Measurements from ENCODE around the gene TRAPPC3L.

TRAPPC3L gene

GRCh38 chr6:116553451-116553850 is 8.0 kb upstream of the TRAPPC3L start, which contains the start of gene CALHM4:
CALHM4 (plus strand) TSS chr6:116553751; CDS start chr6:116553794, 43 bp downstream.
- Histone ChIP-seq H4K8ac (ENCODE audit: low read length) (no peak within 1 kb of the TSS), H3K9me3 (ENCODE audit: control insufficient read depth, low read length) (no peaks in the 10 kb centered on the region), H4K91ac (ENCODE audit: low read length) (no peak within 1 kb of the TSS), H3K4me1 (ENCODE audit: control insufficient read depth, insufficient read depth, low read depth, low read length) (peaks cover 6% of the 10 kb centered on the region), H3K36me3 (ENCODE audit: control insufficient read depth in 1 of 2, insufficient read depth in 2 of 2, low read depth in 1 of 2, low read length in 2 of 2) (no peaks in the 10 kb centered on the region), H3K79me1 (replicated peaks; ENCODE audit: low read length, poor library complexity, severe bottlenecking) (no peaks in the 10 kb centered on the region), H3K4me3 (ENCODE audit: insufficient read depth in 1 of 2, low read depth in 1 of 2, low read length in 2 of 2) (peak within 1 kb of the TSS in 1 of 2 experiments; percentile 6), H3K4ac (ENCODE audit: low read depth in 1 of 2, low read length in 2 of 2) (no peak within 1 kb of the TSS), H3K27ac (ENCODE audit: low read length, poor library complexity, severe bottlenecking) (no peak within 1 kb of the TSS), H3K4me2 (ENCODE audit: low read length, poor library complexity, severe bottlenecking) (no peak within 1 kb of the TSS), H2BK120ac (ENCODE audit: low read depth, low read length) (no peak within 1 kb of the TSS), H2BK12ac (ENCODE audit: low read length in 2 of 2) (no peak within 1 kb of the TSS), H3K18ac (ENCODE audit: low read depth in 1 of 2, low read length in 2 of 2) (no peak within 1 kb of the TSS), H2AK5ac (ENCODE audit: low read length, severe bottlenecking) (no peak within 1 kb of the TSS), H2AFZ (ENCODE audit: low read depth, low read length) (no peak within 1 kb of the TSS), H3K23ac (ENCODE audit: low read length in 2 of 2) (no peak within 1 kb of the TSS), H2BK15ac (ENCODE audit: low read depth, poor library complexity, severe bottlenecking) (no peak within 1 kb of the TSS), H3K9ac (ENCODE audit: low read length) (no peak within 1 kb of the TSS), H2BK5ac (ENCODE audit: low read depth, low read length, poor library complexity, severe bottlenecking) (no peak within 1 kb of the TSS), H3K14ac (ENCODE audit: low read length in 2 of 2) (no peak within 1 kb of the TSS), H3K27me3 (ENCODE audit: control insufficient read depth in 1 of 2, insufficient read depth in 1 of 2, low read length in 2 of 2) (no peaks in the 10 kb centered on the region)
- DNase-seq: no peak

GRCh38 chr6:116550796-116551195 is 5.3 kb upstream of the TRAPPC3L start:
- no peak overlapping the region for H3K4me2 ChIP-seq (ENCODE audit: low read length, poor library complexity, severe bottlenecking)
- no peak overlapping the region for H4K8ac ChIP-seq (ENCODE audit: low read length)
- no peak overlapping the region for H4K91ac ChIP-seq (ENCODE audit: low read length)
- no peak overlapping the region for H3K9ac ChIP-seq (ENCODE audit: low read length)
- no peak overlapping the region for H2BK15ac ChIP-seq (ENCODE audit: low read depth, poor library complexity, severe bottlenecking)
- H3K79me1 ChIP-seq (replicated peaks; ENCODE audit: low read length, poor library complexity, severe bottlenecking): no peaks in the 10 kb centered on the region
- H3K4me3 ChIP-seq (ENCODE audit: insufficient read depth in 1 of 2, low read depth in 1 of 2, low read length in 2 of 2): no peak overlapping the region
- H3K4me1 ChIP-seq (ENCODE audit: control insufficient read depth, insufficient read depth, low read depth, low read length): peaks cover 2% of the 10 kb centered on the region
- no peak overlapping the region for H2BK12ac ChIP-seq (ENCODE audit: low read length in 2 of 2)
- no peaks in the 10 kb centered on the region for H3K9me3 ChIP-seq (ENCODE audit: control insufficient read depth, low read length)
- no peak overlapping the region for H2AFZ ChIP-seq (ENCODE audit: low read depth, low read length)
- H3K36me3 ChIP-seq (ENCODE audit: control insufficient read depth in 1 of 2, insufficient read depth in 2 of 2, low read depth in 1 of 2, low read length in 2 of 2): no peaks in the 10 kb centered on the region
- no peak overlapping the region for H3K27ac ChIP-seq (ENCODE audit: low read length, poor library complexity, severe bottlenecking)
- H2BK120ac ChIP-seq (ENCODE audit: low read depth, low read length): no peak overlapping the region
- no peak overlapping the region for H3K23ac ChIP-seq (ENCODE audit: low read length in 2 of 2)
- H3K14ac ChIP-seq (ENCODE audit: low read length in 2 of 2): no peak overlapping the region
- 59% methylated on average over 4 of the region's 4 CpGs for WGBS
- H3K4ac ChIP-seq (ENCODE audit: low read depth in 1 of 2, low read length in 2 of 2): no peak overlapping the region
- no peaks in the 10 kb centered on the region for H3K27me3 ChIP-seq (ENCODE audit: control insufficient read depth in 1 of 2, insufficient read depth in 1 of 2, low read length in 2 of 2)
- no peak overlapping the region for H2BK5ac ChIP-seq (ENCODE audit: low read depth, low read length, poor library complexity, severe bottlenecking)
- no peak overlapping the region for H3K18ac ChIP-seq (ENCODE audit: low read depth in 1 of 2, low read length in 2 of 2)
- no peak overlapping the region for H2AK5ac ChIP-seq (ENCODE audit: low read length, severe bottlenecking)
- no peak for DNase-seq

- Histone ChIP-seq H4K8ac (ENCODE audit: low read length) (no peak overlapping the region), H2BK15ac (ENCODE audit: low read depth, poor library complexity, severe bottlenecking) (no peak overlapping the region), H3K79me1 (replicated peaks; ENCODE audit: low read length, poor library complexity, severe bottlenecking) (no peaks in the 10 kb centered on the region), H3K4me1 (ENCODE audit: control insufficient read depth, insufficient read depth, low read depth, low read length) (no peaks in the 10 kb centered on the region), H3K18ac (ENCODE audit: low read depth in 1 of 2, low read length in 2 of 2) (no peak overlapping the region), H3K9me3 (ENCODE audit: control insufficient read depth, low read length) (no peaks in the 10 kb centered on the region), H2BK12ac (ENCODE audit: low read length in 2 of 2) (no peak overlapping the region), H4K91ac (ENCODE audit: low read length) (no peak overlapping the region), H3K23ac (ENCODE audit: low read length in 2 of 2) (no peak overlapping the region), H2AK5ac (ENCODE audit: low read length, severe bottlenecking) (no peak overlapping the region), H2BK5ac (ENCODE audit: low read depth, low read length, poor library complexity, severe bottlenecking) (no peak overlapping the region), H3K4me3 (ENCODE audit: insufficient read depth in 1 of 2, low read depth in 1 of 2, low read length in 2 of 2) (no peak overlapping the region), H3K36me3 (ENCODE audit: control insufficient read depth in 1 of 2, insufficient read depth in 2 of 2, low read depth in 1 of 2, low read length in 2 of 2) (no peaks in the 10 kb centered on the region), H3K4ac (ENCODE audit: low read depth in 1 of 2, low read length in 2 of 2) (no peak overlapping the region), H2BK120ac (ENCODE audit: low read depth, low read length) (no peak overlapping the region), H3K4me2 (ENCODE audit: low read length, poor library complexity, severe bottlenecking) (no peak overlapping the region), H3K9ac (ENCODE audit: low read length) (no peak overlapping the region), H2AFZ (ENCODE audit: low read depth, low read length) (no peak overlapping the region), H3K14ac (ENCODE audit: low read length in 2 of 2) (no peak overlapping the region), H3K27ac (ENCODE audit: low read length, poor library complexity, severe bottlenecking) (no peak overlapping the region), H3K27me3 (ENCODE audit: control insufficient read depth in 1 of 2, insufficient read depth in 1 of 2, low read length in 2 of 2) (no peaks in the 10 kb centered on the region)
- WGBS: 93% methylated on average over 5 of the region's 6 CpGs
- DNase-seq: no peak
Observed at GRCh38 chr6:116547358-116547757, 1.9 kb upstream of the TRAPPC3L start.

GRCh38 chr6:116543149-116543548 is 2.3 kb downstream of the TRAPPC3L start:
- H2AFZ ChIP-seq (ENCODE audit: low read depth, low read length): no peak overlapping the region
- no peak overlapping the region for H2BK12ac ChIP-seq (ENCODE audit: low read length in 2 of 2)
- no peak overlapping the region for H3K18ac ChIP-seq (ENCODE audit: low read depth in 1 of 2, low read length in 2 of 2)
- H2BK15ac ChIP-seq (ENCODE audit: low read depth, poor library complexity, severe bottlenecking): no peak overlapping the region
- no peaks in the 10 kb centered on the region for H3K36me3 ChIP-seq (ENCODE audit: control insufficient read depth in 1 of 2, insufficient read depth in 2 of 2, low read depth in 1 of 2, low read length in 2 of 2)
- no peak overlapping the region for H3K23ac ChIP-seq (ENCODE audit: low read length in 2 of 2)
- no peak overlapping the region for H2AK5ac ChIP-seq (ENCODE audit: low read length, severe bottlenecking)
- no peaks in the 10 kb centered on the region for H3K4me1 ChIP-seq (ENCODE audit: control insufficient read depth, insufficient read depth, low read depth, low read length)
- H3K27me3 ChIP-seq (ENCODE audit: control insufficient read depth in 1 of 2, insufficient read depth in 1 of 2, low read length in 2 of 2): no peaks in the 10 kb centered on the region
- H4K91ac ChIP-seq (ENCODE audit: low read length): no peak overlapping the region
- no peak overlapping the region for H3K4me3 ChIP-seq (ENCODE audit: insufficient read depth in 1 of 2, low read depth in 1 of 2, low read length in 2 of 2)
- H3K14ac ChIP-seq (ENCODE audit: low read length in 2 of 2): no peak overlapping the region
- H4K8ac ChIP-seq (ENCODE audit: low read length): no peak overlapping the region
- H2BK5ac ChIP-seq (ENCODE audit: low read depth, low read length, poor library complexity, severe bottlenecking): no peak overlapping the region
- H3K27ac ChIP-seq (ENCODE audit: low read length, poor library complexity, severe bottlenecking): no peak overlapping the region
- DNase-seq: no peak
- no peaks in the 10 kb centered on the region for H3K79me1 ChIP-seq (replicated peaks; ENCODE audit: low read length, poor library complexity, severe bottlenecking)
- no peak overlapping the region for H2BK120ac ChIP-seq (ENCODE audit: low read depth, low read length)
- H3K4ac ChIP-seq (ENCODE audit: low read depth in 1 of 2, low read length in 2 of 2): no peak overlapping the region
- H3K4me2 ChIP-seq (ENCODE audit: low read length, poor library complexity, severe bottlenecking): no peak overlapping the region
- no peak overlapping the region for H3K9ac ChIP-seq (ENCODE audit: low read length)
- H3K9me3 ChIP-seq (ENCODE audit: control insufficient read depth, low read length): no peaks in the 10 kb centered on the region
